ENCODE results near the gene PLPPR2.
A peak's percentile ranks its signal among the peaks of the same experiment; 100 is the strongest.
"Not testable (repeated sequence)": the region's sequence is repeated elsewhere in the genome, so short reads cannot be mapped to it uniquely, and the experiment has no call there.

Gene PLPPR2

DNA sequence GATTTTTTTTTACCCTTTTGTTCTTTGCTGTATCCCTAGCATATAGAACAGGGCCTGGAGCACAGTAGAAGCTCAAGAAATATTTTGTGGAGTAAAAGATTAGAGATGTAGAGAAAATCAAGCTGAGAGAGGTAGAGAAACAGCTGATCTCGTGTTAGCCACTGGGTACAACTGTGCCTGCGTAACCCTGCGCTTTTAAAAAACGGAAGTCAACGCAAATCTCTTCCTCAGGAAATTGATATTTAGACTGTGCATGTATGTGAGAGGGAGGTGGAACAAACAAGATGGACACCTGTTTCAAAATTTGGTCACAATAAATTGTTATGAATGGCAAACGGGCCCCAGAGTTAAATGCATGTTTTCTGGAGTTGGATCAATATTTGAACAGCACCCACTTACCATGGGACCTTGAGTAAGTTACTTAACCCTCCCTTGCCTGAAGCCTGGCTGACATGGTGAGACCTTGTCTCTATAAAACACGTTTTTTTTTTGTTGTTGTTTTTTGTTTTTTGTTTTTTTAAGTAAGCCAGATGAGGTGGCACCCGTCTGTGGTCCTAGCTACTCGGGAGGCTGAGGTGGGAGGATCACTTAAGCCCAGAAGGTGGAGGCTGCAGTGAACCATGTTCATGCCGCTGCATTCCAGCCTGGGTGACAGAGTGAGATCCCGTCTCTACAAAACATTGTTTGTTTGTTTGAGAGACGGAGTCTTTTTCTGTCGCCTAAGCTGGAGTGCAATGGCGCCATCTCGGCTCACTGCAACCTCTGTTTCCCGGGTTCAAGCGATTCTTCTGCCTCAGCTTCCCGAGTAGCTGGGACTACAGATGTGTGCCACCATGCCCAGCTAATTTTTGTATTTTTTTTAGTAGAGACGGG lies 32.2 kb downstream of the PLPPR2 start:
- no peak overlapping the region for H3K4me3 Mint-ChIP-seq
- H3K27ac Mint-ChIP-seq: peak overlapping the region; percentile 74
- H3K9me3 Mint-ChIP-seq: peaks cover 3 to 6% of the 10 kb centered on the region in 2 donors
- H3K4me1 Mint-ChIP-seq: peaks cover 13 to 25% of the 10 kb centered on the region in 2 donors
- no peaks in the 10 kb centered on the region for H3K36me3 Mint-ChIP-seq
- ATAC-seq (replicated peaks): peak; percentile 72 to 73
- no peak for DNase-seq
- peaks cover 5 to 9% of the 10 kb centered on the region in 2 donors for H3K27me3 Mint-ChIP-seq

DNA sequence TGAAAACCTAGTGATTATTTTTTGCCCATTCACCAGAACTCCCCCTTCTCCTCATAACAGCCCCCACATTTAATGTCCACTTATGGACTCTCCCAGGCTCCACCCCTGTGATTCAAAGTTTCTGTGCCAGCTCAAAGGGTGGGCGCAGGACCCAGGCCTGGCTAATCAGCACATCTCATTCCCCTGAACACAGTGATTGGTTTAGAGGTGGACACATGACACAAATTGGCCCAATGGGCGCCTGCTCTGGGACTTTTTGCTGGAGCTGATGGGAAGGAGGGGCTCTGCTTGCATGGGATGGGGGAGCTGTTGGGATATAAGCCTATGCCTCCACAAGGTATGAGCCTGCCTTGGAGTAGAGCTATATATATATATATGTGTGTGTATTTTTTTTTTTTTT lies 35.1 kb downstream of the PLPPR2 start:
- H3K27me3 Mint-ChIP-seq: peaks cover 0 to 4% of the 10 kb centered on the region in 2 donors
- H3K36me3 Mint-ChIP-seq: no peaks in the 10 kb centered on the region
- H3K27ac Mint-ChIP-seq: no peak overlapping the region
- H3K4me3 Mint-ChIP-seq: no peak overlapping the region
- peaks cover 3 to 6% of the 10 kb centered on the region in 2 donors for H3K9me3 Mint-ChIP-seq
- ATAC-seq (replicated peaks): no peak
- H3K4me1 Mint-ChIP-seq: peaks cover 11 to 12% of the 10 kb centered on the region in 2 donors
- no peak for DNase-seq

DNA sequence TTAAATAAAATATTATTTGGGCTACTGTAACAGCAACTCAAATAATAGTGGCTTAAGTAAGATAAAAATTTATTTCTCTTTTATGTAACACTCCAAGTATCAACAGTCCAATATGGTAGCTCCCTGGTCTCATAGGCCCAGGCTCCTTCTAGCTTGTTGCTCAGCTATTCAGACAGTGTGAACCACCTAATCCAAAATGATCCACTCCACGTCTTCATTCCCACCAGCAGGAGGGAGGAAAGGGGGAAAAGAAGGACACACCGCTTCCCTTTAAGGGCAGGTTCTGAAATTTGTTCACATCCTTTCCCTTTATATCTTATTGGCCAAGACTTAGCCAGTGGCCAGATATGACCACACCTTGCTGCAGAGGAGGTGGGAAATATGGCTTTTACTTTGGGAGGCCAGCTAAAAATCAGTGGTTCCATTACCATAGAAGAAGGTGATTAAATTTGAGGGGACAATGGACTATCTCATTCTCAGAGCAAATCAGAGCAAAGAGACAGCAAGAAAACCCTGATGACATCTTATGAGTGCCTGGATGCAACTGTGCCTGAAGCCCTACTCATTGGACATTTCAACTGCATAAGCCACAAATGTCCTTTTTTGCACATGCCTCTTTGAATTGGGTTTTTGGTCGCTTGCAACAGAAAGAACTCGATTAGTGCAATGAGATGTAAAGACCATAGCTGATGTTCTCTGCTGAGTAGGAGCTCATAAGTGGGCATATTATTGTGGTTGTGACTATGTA lies 35.9 kb downstream of the PLPPR2 start:
- no peak overlapping the region for H3K4me3 Mint-ChIP-seq
- peaks cover 11 to 12% of the 10 kb centered on the region in 2 donors for H3K4me1 Mint-ChIP-seq
- no peaks in the 10 kb centered on the region for H3K36me3 Mint-ChIP-seq
- H3K27me3 Mint-ChIP-seq: peaks cover 0 to 5% of the 10 kb centered on the region in 2 donors
- peaks cover 3 to 6% of the 10 kb centered on the region in 2 donors for H3K9me3 Mint-ChIP-seq
- no peak overlapping the region for H3K27ac Mint-ChIP-seq
- DNase-seq (no peak), ATAC-seq (replicated peaks) (no peak)

DNA sequence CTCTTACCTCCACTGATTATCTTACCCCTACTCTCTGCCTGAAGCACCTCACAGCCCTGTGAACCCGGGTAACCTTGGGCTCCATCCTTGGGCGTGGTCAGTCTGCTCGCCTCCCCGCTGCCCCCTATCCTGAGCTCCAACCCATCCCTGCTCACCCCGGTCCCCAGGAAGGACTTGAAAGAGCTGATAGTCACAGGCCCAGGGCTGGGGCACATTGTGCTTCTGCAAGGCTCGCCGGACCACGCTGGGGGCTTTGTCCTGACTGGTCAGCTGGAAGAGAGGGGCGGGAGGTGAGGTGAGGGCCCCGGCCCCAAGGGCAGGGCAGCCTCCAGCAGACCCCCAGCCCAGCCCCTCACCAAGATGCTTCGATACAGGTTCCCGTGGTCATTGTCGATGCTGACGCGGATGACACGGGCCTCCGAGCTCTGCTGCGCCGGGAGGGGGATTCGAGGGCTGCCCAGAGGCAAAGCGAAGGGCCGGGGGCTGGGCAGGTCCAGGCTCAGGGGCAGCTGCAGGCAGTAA lies 41.9 kb downstream of the PLPPR2 start:
- no peak for DNase-seq
- H3K27me3 Mint-ChIP-seq: peaks cover 9 to 22% of the 10 kb centered on the region in 2 donors
- H3K9me3 Mint-ChIP-seq: no peaks in the 10 kb centered on the region
- no peak for ATAC-seq (replicated peaks)
- no peaks in the 10 kb centered on the region for H3K36me3 Mint-ChIP-seq
- no peak overlapping the region for H3K4me3 Mint-ChIP-seq
- H3K4me1 Mint-ChIP-seq: peaks cover 0 to 7% of the 10 kb centered on the region in 2 donors
- H3K27ac Mint-ChIP-seq: no peak overlapping the region

DNA sequence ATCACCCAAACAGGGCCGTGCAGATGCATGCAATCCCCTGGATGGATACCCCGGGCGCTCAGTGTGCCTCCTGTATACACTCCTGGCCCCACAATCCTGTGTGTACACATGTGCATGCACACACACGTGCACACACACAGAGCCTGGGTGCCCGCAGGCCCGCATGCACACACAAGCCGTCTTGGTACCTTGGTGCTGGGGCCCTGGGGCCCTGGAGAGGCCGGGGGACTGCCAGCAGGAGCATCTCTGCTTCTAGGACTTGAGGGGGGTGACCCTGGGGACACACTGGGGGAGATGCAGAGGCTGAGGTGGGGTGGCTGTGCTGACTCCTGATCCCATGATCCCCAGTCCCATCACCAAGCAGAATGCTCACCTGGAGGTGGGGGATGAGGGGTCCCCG lies 44.4 kb downstream of the PLPPR2 start:
- H3K27me3 Mint-ChIP-seq: peaks cover 9 to 22% of the 10 kb centered on the region in 2 donors
- no peak overlapping the region for H3K4me3 Mint-ChIP-seq
- DNase-seq (no peak), ATAC-seq (replicated peaks) (no peak)
- H3K9me3 Mint-ChIP-seq: no peaks in the 10 kb centered on the region
- no peaks in the 10 kb centered on the region for H3K36me3 Mint-ChIP-seq
- H3K27ac Mint-ChIP-seq: no peak overlapping the region
- peaks cover 0 to 2% of the 10 kb centered on the region in 2 donors for H3K4me1 Mint-ChIP-seq

DNA sequence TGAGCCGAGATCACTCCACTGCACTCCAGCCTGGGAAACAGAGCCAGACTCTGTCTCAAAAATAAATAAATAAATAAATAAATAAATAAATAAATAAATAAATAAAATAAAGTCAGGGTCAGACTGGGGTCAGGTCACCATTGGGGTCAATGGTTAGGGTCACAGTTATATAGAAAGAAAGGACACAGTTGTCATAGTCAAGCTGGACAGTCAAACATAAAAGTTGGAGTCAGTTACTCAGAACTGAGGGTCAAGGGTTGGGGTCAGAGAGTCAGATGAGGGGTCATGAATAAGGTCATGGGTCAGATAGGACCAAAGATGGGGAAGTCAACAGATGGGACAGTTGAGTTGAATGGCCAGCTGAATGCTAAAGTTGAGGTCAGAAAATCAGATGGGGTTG lies 45.6 kb downstream of the PLPPR2 start:
- H3K4me1 Mint-ChIP-seq: peaks cover 0 to 2% of the 10 kb centered on the region in 2 donors
- no peak overlapping the region for H3K4me3 Mint-ChIP-seq
- H3K36me3 Mint-ChIP-seq: no peaks in the 10 kb centered on the region
- no peaks in the 10 kb centered on the region for H3K9me3 Mint-ChIP-seq
- ATAC-seq (replicated peaks) (no peak), DNase-seq (no peak)
- H3K27ac Mint-ChIP-seq: no peak overlapping the region
- peaks cover 9 to 16% of the 10 kb centered on the region in 2 donors for H3K27me3 Mint-ChIP-seq

DNA sequence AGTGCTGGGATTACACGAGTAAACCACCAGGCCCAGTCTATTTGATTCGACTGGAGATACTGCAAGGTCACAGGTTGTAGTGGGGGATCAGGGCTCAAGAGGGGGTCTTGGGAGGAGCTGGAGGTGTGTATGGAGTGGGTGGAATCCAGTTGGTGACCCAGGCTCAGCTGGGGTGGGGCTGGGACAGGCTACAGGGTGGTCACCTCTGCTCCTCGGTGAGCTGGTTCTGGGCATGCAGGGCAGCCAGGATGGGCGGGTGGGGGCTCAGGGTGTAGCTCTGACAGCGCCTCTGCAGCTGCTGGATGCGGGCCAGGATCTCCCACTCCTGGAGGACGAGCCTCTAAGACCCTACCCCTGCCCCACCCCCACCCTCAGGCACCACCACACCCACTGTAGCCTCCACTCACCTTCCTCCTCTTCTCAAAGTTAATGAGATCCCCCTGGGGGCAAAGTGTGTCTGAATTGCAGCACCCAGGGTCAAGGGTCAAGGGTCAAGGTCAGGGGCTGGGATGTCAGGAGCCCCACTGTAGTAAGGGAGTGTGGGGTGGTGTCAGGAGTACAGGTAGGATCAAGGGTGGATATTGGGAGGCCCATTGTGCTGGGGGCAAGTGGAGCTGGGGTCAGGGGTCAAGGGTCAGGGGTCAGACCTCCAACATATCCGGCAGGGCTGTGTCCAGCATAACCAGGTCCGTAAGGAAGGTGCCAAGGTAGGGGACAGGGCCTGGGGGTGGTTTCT lies 46.7 kb downstream of the PLPPR2 start:
- Mint-ChIP-seq H3K27ac (no peak overlapping the region), H3K36me3 (no peaks in the 10 kb centered on the region), H3K9me3 (no peaks in the 10 kb centered on the region), H3K4me3 (no peak overlapping the region), H3K4me1 (peaks cover 7% of the 10 kb centered on the region in 2 donors), H3K27me3 (peaks cover 6 to 28% of the 10 kb centered on the region in 2 donors)
- no peak for DNase-seq
- ATAC-seq (replicated peaks): no peak

DNA sequence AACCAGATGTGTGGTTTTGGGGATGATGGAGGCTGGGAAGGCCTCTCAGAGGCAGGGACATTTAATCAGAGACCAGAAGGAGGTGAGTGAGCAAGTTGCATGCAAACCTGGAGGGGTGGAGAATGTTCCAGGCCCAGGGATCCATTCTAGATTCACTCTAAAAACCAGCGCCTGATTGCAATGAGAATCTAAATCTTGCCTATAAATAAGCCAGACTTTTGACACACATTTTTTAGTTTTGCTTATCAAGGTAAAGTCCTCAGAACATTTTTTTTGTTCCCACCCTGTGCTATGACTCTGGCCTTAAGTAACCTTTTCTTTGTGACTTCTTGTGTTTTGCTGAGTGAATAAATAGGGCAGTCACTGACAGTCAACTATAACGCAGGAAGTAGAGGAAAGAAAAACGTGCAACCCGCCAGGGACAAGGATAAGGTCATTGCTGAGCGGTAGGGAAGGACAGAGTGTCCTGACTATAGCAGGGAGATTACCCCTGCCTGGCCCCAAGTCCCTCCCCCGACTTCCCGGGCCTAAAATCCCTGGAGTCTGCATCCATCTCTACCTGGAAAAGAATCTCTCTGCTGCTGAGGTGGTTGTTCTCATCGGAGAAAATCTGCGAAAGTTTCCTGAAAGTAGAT lies 49.5 kb downstream of the PLPPR2 start:
- H3K4me1 Mint-ChIP-seq: peaks cover 7% of the 10 kb centered on the region in 2 donors

DNA sequence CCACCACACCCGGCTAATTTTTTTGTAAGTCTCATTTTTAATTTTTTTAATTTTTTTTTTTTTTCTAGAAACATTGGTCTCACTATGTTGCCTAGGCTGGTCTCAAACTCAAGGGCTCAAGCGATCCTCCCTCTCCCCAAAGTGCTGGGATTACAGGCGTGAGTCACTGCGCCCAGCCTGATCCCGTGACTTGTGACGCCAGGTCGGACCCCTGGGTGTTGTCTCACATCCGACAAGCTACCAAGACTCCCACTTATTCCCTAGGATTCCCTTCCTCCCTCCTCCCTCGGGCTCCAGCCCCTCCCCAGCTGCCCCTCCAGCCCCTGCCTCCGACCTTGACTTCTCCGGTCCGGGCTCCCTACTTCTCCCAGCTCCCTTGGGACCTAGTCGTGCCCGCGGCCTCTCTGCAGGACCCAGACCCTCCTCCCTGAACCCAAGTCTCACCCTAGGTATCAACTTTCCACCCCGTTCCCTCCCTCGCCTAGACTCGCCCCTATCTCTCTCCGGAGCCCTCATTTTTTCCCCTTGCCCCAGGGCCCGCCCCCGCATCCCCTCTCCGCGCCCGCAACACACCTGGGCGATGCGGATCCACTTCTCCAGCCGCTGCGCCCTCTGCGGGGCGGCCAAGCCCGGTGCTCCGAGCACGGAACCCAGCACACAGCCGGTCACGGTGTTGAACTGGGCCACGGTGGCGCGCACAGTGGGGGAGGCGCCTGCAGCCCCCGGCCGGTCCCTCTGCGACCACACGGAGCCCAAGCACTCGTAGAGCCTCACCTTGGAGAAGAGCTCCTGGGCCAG lies 50.8 kb downstream of the PLPPR2 start:
- Mint-ChIP-seq H3K27ac (no peak overlapping the region), H3K4me3 (peak overlapping the region in 1 of 2 donors; percentile 39), H3K9me3 (no peaks in the 10 kb centered on the region), H3K27me3 (peaks cover 0 to 18% of the 10 kb centered on the region in 2 donors), H3K36me3 (no peaks in the 10 kb centered on the region), H3K4me1 (peaks cover 5 to 7% of the 10 kb centered on the region in 2 donors)
- peak; percentile 21 for DNase-seq
- peak; percentile 51 to 63 for ATAC-seq (replicated peaks)

More for the DNA sequence above, 49.5 kb downstream of the PLPPR2 start:
- Mint-ChIP-seq H3K36me3 (no peaks in the 10 kb centered on the region), H3K27ac (no peak overlapping the region), H3K9me3 (no peaks in the 10 kb centered on the region), H3K4me3 (no peak overlapping the region), H3K27me3 (peaks cover 5 to 30% of the 10 kb centered on the region in 2 donors)
- ATAC-seq (replicated peaks) (no peak), DNase-seq (no peak)

DNA sequence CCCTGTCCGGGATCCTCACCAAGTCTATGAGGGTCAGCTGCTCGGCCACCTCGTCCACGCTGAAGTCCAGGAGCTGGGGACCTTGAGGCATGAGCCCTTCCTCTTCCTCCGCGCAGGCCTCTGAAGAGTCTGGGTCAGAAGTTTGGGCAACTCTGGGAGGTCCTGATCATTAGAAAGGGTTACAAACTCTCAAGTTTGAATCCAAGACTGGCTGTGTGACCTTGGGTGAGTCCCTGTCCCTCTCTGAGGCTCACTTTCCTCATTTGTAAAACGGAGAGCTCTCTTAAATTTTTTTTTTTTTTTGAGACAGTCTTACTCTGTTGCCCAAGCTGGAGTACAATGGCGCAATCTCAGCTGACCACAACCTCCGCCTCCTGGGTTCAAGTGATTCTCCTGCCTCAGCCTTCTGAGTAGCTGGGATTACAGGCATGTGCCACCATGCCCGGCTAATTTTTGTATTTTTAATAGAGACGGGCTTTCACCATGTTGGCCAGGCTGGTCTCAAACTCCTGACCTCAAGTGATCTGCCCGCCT lies 51.5 kb downstream of the PLPPR2 start:
- not testable (repeated sequence) for ATAC-seq (replicated peaks); DNase-seq; H3K27ac Mint-ChIP-seq

DNA sequence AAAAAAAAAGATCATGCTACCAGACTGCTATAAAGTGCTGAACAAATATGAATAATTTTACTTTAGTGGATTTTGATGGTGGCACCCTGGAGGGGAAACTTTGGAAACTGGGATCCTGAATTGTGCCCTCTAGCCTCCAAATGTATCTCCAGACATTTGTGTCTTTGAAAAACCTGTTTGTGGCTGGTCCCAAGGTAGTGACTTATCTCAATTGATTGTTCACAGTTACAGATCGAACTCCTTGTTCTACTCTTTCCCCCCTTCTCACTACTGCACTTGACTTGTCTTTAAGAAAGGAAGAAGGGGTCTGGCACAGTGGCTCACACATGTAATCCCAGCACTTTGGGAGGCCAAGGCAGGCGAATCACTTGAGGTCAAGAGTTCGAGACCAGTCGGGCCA lies 53.4 kb downstream of the PLPPR2 start:
- ATAC-seq (replicated peaks) (no peak), DNase-seq (no peak)
- H3K36me3 Mint-ChIP-seq: no peaks in the 10 kb centered on the region
- H3K4me3 Mint-ChIP-seq: no peak overlapping the region
- peaks cover 0 to 17% of the 10 kb centered on the region in 2 donors for H3K27me3 Mint-ChIP-seq
- H3K27ac Mint-ChIP-seq: no peak overlapping the region
- no peaks in the 10 kb centered on the region for H3K9me3 Mint-ChIP-seq
- peaks cover 5 to 7% of the 10 kb centered on the region in 2 donors for H3K4me1 Mint-ChIP-seq

More for the DNA sequence above, 51.5 kb downstream of the PLPPR2 start:
- H3K4me1 Mint-ChIP-seq, H3K36me3 Mint-ChIP-seq, H3K9me3 Mint-ChIP-seq, H3K4me3 Mint-ChIP-seq: not testable (repeated sequence)
- peaks cover 0 to 17% of the 10 kb centered on the region in 2 donors for H3K27me3 Mint-ChIP-seq

DNA sequence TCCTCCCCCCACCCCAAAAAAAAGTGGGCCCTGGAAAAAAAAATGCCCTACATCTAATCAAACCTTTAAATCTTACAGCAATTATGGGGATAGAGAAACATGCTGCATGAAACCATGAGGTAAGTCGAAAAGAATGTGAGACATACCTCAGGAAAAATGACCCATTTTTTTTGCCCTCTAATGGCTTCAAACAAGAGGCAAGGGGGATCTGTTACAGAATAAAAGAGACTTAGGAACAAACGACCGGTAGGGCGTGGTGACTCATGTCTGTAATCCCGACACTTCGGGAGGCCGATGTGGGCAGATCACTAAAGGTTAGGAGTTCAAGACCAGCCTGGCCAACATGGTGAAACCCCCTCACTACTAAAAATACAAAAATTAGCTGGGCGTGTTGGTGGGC lies 55.5 kb downstream of the PLPPR2 start:
- H3K27me3 Mint-ChIP-seq: peaks cover 0 to 17% of the 10 kb centered on the region in 2 donors
- no peak overlapping the region for H3K27ac Mint-ChIP-seq
- H3K4me3 Mint-ChIP-seq: no peak overlapping the region
- ATAC-seq (replicated peaks) (no peak), DNase-seq (no peak)
- H3K9me3 Mint-ChIP-seq: no peaks in the 10 kb centered on the region
- peaks cover 5 to 7% of the 10 kb centered on the region in 2 donors for H3K4me1 Mint-ChIP-seq
- no peaks in the 10 kb centered on the region for H3K36me3 Mint-ChIP-seq

DNA sequence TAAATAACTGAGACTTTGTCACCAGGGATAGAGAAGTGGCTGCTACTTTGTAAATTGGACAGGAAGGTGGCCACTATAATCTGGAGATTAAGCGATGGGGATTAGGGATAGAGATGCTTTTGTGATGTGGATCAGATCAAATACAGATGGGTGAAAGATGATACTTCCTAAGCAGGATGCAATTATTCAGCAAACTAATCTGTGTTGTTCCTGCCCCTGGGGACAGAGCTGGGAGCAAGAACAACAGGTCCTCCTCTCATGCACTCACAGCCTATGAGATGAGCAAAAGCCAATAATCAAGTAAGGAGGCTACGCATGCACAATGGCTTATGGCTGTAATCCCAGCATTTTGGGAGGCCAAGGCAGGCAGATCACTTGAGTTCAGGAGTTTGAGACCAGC lies 59.3 kb downstream of the PLPPR2 start:
- Mint-ChIP-seq H3K4me1 (peaks cover 11 to 13% of the 10 kb centered on the region in 2 donors), H3K4me3 (no peak overlapping the region), H3K9me3 (no peaks in the 10 kb centered on the region), H3K27me3 (peaks cover 8 to 12% of the 10 kb centered on the region in 2 donors), H3K27ac (no peak overlapping the region), H3K36me3 (no peaks in the 10 kb centered on the region)
- ATAC-seq (replicated peaks): no peak
- no peak for DNase-seq
